OCI-LY3 (cell line): Measurements from ENCODE around the gene PLEKHD1.

Experiments used
- CTCF ChIP-seq: fragments of 200-600, 300-600 bp; sonication (generic); IDR thresholded peaks from 2 replicates; pipeline ENCODE4 v1.5.1; 2014; ENCODE audit warnings: antibody characterized with exemption, low read length, low read depth
- EZH2phosphoT487 ChIP-seq: fragments of 200-600 bp; shearing (Covaris generic); IDR thresholded peaks from 2 replicates; pipeline ENCODE4 v1.6.1; 2018; ENCODE audit warnings: antibody characterized with exemption, mixed run types, low read depth

GRCh38 chr14:69485701-69486100 is 1.2 kb downstream of the PLEKHD1 start:
- TF ChIP-seq CTCF (no peak), EZH2phosphoT487 (no peak)
